ENCODE data around the gene ZNF226. TPM values are rescaled to one million over a fixed set of nuclear protein-coding genes. Genes with fewer than 3 reads are reported as not detected.

Gene ZNF226
- polyA plus RNA-seq, 3 donors, result 9.3 to 16.6 (median 16.3) TPM

DNA sequence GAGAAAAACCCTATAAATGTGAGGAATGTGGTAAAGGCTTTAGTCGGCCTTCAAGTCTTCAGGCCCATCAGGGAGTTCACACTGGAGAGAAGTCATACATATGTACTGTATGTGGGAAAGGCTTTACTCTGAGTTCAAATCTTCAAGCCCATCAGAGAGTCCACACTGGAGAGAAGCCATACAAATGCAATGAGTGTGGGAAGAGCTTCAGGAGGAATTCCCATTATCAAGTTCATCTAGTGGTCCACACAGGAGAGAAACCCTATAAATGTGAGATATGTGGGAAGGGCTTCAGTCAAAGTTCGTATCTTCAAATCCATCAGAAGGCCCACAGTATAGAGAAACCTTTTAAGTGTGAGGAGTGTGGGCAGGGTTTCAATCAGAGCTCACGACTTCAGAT is 11.7 kb downstream of the ZNF226 start:
- no peak for DNase-seq
- H3K27me3 ChIP-seq (ENCODE audit: control insufficient read depth in 2 of 2, insufficient read depth in 2 of 2, low read length in 2 of 2), result no peaks in the 10 kb centered on the region
- H2AFZ ChIP-seq (ENCODE audit: insufficient read depth, low read depth, low read length, poor library complexity, severe bottlenecking), result no peak overlapping the region
- no peak overlapping the region for H3K27ac ChIP-seq (ENCODE audit: low read depth in 1 of 2, low read length in 2 of 2)
- peaks cover 49 to 98% of the 10 kb centered on the region in 2 donors for H3K9me3 ChIP-seq (replicated peaks in 1 of 2; ENCODE audit: control insufficient read depth in 1 of 2, insufficient read depth in 1 of 2, low read length in 2 of 2)
- H3K4me3 ChIP-seq (replicated peaks in 1 of 3; ENCODE audit: low read depth in 2 of 3, low read length in 3 of 3), result peak overlapping the region in 1 of 3 experiments; percentile 36
- H3K4me1 ChIP-seq (ENCODE audit: control insufficient read depth in 1 of 2, insufficient read depth in 2 of 2, low read length in 2 of 2), result no peaks in the 10 kb centered on the region
- no peaks in the 10 kb centered on the region for H3K4me1 Mint-ChIP-seq
- no peak overlapping the region for H3K9ac ChIP-seq (ENCODE audit: insufficient read depth, low read length, poor library complexity, severe bottlenecking)
- peaks cover 0 to 3% (median 3%) of the 10 kb centered on the region in 3 donors for H3K27me3 Mint-ChIP-seq (ENCODE audit: low read depth in 3 of 3)
- H3K4me3 Mint-ChIP-seq, result no peak overlapping the region
- peaks cover 47 to 56% of the 10 kb centered on the region in 2 donors for H3K36me3 ChIP-seq (replicated peaks in 1 of 2; ENCODE audit: control insufficient read depth in 1 of 2, insufficient read depth in 2 of 2, low read length in 2 of 2)
- H3K4me2 ChIP-seq (replicated peaks; ENCODE audit: extremely low read depth, low read length, poor library complexity, severe bottlenecking), result no peak overlapping the region
- intact Hi-C loops (cut with micrococcal nuclease), result no loop called here
- no peaks in the 10 kb centered on the region for H3K79me2 ChIP-seq (ENCODE audit: insufficient read depth, low read length)
- 100% methylated on average over 1 of the region's 3 CpGs for WGBS (ENCODE audit: insufficient coverage)
- H4K20me1 ChIP-seq (ENCODE audit: insufficient read depth, low read length), result no peaks in the 10 kb centered on the region
- H3K36me3 Mint-ChIP-seq, result peaks cover 55 to 62% of the 10 kb centered on the region in 2 donors
- H3K9me3 Mint-ChIP-seq, result peaks cover 58 to 96% (median 85%) of the 10 kb centered on the region in 7 donors
- TF ChIP-seq, protein P1, sequence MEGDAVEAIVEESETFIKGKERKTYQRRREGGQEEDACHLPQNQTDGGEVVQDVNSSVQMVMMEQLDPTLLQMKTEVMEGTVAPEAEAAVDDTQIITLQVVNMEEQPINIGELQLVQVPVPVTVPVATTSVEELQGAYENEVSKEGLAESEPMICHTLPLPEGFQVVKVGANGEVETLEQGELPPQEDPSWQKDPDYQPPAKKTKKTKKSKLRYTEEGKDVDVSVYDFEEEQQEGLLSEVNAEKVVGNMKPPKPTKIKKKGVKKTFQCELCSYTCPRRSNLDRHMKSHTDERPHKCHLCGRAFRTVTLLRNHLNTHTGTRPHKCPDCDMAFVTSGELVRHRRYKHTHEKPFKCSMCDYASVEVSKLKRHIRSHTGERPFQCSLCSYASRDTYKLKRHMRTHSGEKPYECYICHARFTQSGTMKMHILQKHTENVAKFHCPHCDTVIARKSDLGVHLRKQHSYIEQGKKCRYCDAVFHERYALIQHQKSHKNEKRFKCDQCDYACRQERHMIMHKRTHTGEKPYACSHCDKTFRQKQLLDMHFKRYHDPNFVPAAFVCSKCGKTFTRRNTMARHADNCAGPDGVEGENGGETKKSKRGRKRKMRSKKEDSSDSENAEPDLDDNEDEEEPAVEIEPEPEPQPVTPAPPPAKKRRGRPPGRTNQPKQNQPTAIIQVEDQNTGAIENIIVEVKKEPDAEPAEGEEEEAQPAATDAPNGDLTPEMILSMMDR (IDR thresholded peaks at IDR 0.05), result no peak
- no peak overlapping the region for H3K27ac Mint-ChIP-seq

DNA sequence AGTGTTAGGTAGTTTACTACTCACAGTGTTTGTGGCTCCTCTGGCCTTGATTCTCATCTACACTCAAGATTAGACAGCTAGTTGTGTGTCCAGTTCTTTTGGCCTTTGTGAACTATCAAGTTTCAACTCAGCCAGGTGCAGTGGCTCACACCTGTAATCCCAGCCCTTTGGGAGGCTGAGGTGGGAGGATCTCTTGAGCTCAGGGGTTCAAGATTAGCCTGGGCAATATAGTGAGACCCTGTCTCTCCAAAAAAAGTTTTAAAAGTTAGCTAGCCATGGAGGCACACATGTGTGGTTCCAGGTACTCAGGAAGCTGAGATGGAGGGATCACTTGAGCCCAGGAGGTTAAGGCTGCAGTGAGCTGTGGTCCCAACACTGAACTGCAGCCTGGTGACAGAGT is 16.1 kb downstream of the ZNF226 start:
- no peak for DNase-seq
- no peaks in the 10 kb centered on the region for H3K27me3 ChIP-seq (ENCODE audit: control insufficient read depth in 2 of 2, insufficient read depth in 2 of 2, low read length in 2 of 2)
- H3K9me3 ChIP-seq (replicated peaks in 1 of 2; ENCODE audit: control insufficient read depth in 1 of 2, insufficient read depth in 1 of 2, low read length in 2 of 2), result peaks cover 47 to 88% of the 10 kb centered on the region in 2 donors
- peaks cover 34 to 88% (median 67%) of the 10 kb centered on the region in 7 donors for H3K9me3 Mint-ChIP-seq
- no peak overlapping the region for H3K4me2 ChIP-seq (replicated peaks; ENCODE audit: extremely low read depth, low read length, poor library complexity, severe bottlenecking)
- H3K9ac ChIP-seq (ENCODE audit: insufficient read depth, low read length, poor library complexity, severe bottlenecking), result no peak overlapping the region
- no peak overlapping the region for H3K4me3 ChIP-seq (replicated peaks in 1 of 3; ENCODE audit: low read depth in 2 of 3, low read length in 3 of 3)
- intact Hi-C loops (cut with micrococcal nuclease), result no loop called here
- H3K36me3 Mint-ChIP-seq, result peaks cover 11 to 18% of the 10 kb centered on the region in 2 donors
- H3K36me3 ChIP-seq (replicated peaks in 1 of 2; ENCODE audit: control insufficient read depth in 1 of 2, insufficient read depth in 2 of 2, low read length in 2 of 2), result peaks cover 5 to 13% of the 10 kb centered on the region in 2 donors
- H3K4me1 ChIP-seq (ENCODE audit: control insufficient read depth in 1 of 2, insufficient read depth in 2 of 2, low read length in 2 of 2), result no peaks in the 10 kb centered on the region
- no peak overlapping the region for H3K27ac Mint-ChIP-seq
- TF ChIP-seq, protein P1 (IDR thresholded peaks at IDR 0.05), result no peak
- no peak overlapping the region for H3K27ac ChIP-seq (ENCODE audit: low read depth in 1 of 2, low read length in 2 of 2)
- no peaks in the 10 kb centered on the region for H3K79me2 ChIP-seq (ENCODE audit: insufficient read depth, low read length)
- no peak overlapping the region for H2AFZ ChIP-seq (ENCODE audit: insufficient read depth, low read depth, low read length, poor library complexity, severe bottlenecking)
- peaks cover 0 to 3% (median 1%) of the 10 kb centered on the region in 3 donors for H3K27me3 Mint-ChIP-seq (ENCODE audit: low read depth in 3 of 3)
- H3K4me3 Mint-ChIP-seq, result no peak overlapping the region
- no peaks in the 10 kb centered on the region for H4K20me1 ChIP-seq (ENCODE audit: insufficient read depth, low read length)
- no peaks in the 10 kb centered on the region for H3K4me1 Mint-ChIP-seq
